ENCODE data around the gene ZC3H7A.

- no peak for TF ChIP-seq JUN (CRISPR knock-in tag; IDR thresholded peaks at IDR 0.05)
- no peak for TF ChIP-seq SRF (IDR thresholded peaks at IDR 0.05; ENCODE audit: low read depth, low read length)
- no peak for TF ChIP-seq ZNF530 (CRISPR knock-in tag; IDR thresholded peaks at IDR 0.05; ENCODE audit: low read depth)
These were observed 9.7 kb upstream of the ZC3H7A start for GRCh38 chr16:11806721-11807120.

Measured in HepG2 (cell line).